ENCODE data around the gene KCTD14.

DNA sequence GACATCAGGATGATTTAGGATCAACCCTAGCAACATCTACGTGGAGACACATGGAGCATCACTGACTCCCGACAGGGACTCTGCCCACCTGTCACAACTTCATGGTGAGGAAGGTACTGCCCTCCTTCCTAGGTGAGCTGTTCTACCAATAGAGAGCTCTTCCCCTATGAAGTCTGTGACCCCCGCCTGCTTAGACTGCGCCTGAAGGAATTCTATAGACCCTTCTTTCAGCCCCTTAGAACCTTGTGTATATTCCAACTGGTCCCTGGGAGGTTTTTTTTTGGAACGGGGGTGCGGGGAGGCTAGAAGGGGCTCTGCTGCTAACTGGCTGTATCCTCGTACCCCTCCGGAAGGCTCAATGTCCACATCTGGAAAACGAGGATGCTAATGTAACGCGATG lies 29.2 kb downstream of the KCTD14 start:
- no peak for TF ChIP-seq POLR2AphosphoS5 (IDR thresholded peaks at IDR 0.05)
- TF ChIP-seq, protein P1, sequence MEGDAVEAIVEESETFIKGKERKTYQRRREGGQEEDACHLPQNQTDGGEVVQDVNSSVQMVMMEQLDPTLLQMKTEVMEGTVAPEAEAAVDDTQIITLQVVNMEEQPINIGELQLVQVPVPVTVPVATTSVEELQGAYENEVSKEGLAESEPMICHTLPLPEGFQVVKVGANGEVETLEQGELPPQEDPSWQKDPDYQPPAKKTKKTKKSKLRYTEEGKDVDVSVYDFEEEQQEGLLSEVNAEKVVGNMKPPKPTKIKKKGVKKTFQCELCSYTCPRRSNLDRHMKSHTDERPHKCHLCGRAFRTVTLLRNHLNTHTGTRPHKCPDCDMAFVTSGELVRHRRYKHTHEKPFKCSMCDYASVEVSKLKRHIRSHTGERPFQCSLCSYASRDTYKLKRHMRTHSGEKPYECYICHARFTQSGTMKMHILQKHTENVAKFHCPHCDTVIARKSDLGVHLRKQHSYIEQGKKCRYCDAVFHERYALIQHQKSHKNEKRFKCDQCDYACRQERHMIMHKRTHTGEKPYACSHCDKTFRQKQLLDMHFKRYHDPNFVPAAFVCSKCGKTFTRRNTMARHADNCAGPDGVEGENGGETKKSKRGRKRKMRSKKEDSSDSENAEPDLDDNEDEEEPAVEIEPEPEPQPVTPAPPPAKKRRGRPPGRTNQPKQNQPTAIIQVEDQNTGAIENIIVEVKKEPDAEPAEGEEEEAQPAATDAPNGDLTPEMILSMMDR (IDR thresholded peaks at IDR 0.05) = no peak
- no peak for TF ChIP-seq POLR2A (IDR thresholded peaks at IDR 0.05)
